IPS-18c (cell line): ENCODE measurements around the gene MYO18A.
A peak's percentile ranks its signal among the peaks of the same experiment; 100 is the strongest.
"Not testable (repeated sequence)": the region's sequence is repeated elsewhere in the genome, so short reads cannot be mapped to it uniquely, and the experiment has no call there.

Experiments
- H3K4me3 ChIP-seq: 2 replicates; pipeline ENCODE4 v1.7.0; 2013; ENCODE audit warnings: low read depth, mild to moderate bottlenecking, low read length, moderate library complexity; ENCODE audit not compliant: insufficient read depth
- H3K9me3 ChIP-seq: one replicate; pipeline ENCODE4 v1.6.1; 2013; ENCODE audit warnings: mild to moderate bottlenecking, low read length, moderate library complexity; ENCODE audit not compliant: control insufficient read depth, insufficient read depth

MYO18A gene

DNA sequence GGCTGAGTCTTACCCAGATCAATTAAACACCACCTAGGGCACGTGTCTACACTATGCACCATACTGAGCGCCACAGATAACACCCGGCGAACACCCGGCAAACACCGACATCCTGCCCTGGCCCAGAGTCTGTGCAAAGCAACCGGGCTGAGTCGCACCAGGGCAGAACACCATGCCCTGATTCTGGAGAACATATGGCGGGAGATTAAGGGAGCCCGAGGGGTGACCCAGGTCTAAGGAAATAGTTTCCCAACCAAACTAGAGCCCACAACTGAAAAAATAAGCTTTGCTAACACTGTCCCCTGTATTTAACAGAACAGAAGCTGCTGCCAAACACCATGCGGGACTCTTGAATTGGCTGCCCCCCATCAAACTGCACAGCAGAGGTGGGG, 22.1 kb downstream of the MYO18A start:
- H3K4me3 ChIP-seq = no peak overlapping the region

DNA sequence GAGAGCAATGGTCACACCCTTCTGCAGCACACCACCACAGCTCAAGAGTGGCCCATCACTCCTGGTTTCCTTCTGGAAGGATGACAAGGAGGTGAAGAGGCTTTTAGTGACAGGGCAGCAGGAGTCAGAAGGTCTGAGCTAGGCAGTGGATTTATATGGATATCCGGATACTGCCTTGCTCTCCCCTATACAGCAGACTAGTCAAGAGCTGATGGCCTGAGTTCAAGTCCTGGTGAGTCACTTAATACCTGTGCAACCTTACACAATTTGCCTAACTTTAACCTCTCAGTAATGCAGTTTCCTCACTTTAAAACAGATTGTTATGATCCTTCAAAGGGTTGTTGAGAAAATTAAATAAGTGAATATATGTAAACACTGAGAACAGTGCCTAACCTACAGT, 22.9 kb downstream of the MYO18A start:
- Histone ChIP-seq H3K9me3 (no peaks in the 10 kb centered on the region), H3K4me3 (no peak overlapping the region)

More for the DNA sequence above, 22.1 kb downstream of the MYO18A start:
- no peaks in the 10 kb centered on the region for H3K9me3 ChIP-seq

DNA sequence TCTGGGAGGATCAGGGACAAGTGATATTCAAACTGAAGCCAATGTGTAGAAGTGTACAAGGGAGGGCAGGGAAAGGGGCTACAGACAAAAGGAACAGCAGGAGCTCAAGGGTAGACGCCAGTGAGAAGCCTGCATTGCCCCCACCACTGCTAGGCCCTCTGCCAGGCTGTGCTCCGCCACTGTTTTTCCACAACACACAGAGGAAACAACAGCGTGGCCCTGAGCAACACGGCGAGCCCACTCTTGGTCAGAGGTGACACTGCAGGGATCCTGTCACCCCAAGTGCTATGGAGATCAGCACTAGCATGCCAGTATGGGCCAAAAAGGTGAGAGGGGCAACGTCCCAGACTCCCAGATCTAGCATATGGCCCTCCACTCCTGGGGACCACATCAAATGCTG, 23.4 kb downstream of the MYO18A start:
- no peaks in the 10 kb centered on the region for H3K9me3 ChIP-seq

DNA sequence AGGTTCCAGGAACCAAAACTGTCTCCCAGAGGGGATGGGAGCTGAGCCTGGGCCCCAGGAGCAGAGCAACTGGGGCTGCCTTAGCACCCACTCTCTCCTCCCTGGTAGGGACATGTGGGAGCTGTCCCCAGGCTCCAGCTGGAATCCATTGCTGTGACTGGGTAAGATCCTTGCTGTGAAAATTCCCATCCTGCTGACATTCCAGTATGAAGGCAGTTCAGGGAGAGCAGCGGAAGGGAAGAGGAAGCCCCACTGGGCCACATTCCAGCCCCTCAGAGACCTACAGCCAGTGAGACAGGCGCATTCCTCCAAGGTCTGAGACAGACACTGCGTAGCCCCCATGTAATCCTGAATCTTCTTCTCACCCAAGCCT, 24.2 kb downstream of the MYO18A start:
- Histone ChIP-seq H3K4me3 (no peak overlapping the region), H3K9me3 (no peaks in the 10 kb centered on the region)

More for the DNA sequence above, 23.4 kb downstream of the MYO18A start:
- no peak overlapping the region for H3K4me3 ChIP-seq

DNA sequence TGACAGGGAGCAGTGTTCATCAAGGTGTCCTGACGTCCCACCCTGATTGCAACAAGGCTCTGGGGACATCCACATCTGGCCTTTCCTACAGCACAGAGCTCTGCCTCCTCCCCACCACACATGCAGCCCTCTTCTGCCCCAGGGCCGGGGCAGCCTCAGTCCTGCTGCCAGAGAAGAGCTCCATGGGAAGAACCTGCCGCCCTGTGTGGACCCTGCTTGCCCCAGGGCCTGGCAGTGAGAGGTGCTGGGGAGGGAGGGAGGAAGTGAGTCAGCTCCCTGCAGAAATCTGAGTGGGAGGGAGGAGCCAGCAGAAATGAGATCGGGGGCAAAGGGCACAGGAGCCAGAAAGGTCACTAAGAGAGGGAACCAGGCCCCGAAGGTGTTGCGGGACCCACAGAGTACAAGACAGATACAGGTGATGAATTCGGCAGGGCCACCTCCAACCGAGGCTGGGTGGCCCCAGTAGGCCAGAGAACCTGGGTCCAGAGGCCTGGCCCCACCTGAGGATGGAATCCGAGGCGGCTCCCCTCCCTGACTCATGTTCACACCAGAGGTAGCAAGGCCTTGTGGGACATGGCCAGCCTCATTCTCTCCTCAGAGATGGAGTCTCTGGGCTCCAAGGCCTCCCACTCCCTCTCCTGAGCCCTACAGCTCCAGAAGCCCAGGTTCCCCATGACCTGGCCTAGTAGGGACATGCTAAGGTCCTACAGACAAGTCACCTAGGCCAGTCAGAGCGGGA, 24.8 kb downstream of the MYO18A start:
- H3K4me3 ChIP-seq = no peak overlapping the region
- H3K9me3 ChIP-seq = no peaks in the 10 kb centered on the region

DNA sequence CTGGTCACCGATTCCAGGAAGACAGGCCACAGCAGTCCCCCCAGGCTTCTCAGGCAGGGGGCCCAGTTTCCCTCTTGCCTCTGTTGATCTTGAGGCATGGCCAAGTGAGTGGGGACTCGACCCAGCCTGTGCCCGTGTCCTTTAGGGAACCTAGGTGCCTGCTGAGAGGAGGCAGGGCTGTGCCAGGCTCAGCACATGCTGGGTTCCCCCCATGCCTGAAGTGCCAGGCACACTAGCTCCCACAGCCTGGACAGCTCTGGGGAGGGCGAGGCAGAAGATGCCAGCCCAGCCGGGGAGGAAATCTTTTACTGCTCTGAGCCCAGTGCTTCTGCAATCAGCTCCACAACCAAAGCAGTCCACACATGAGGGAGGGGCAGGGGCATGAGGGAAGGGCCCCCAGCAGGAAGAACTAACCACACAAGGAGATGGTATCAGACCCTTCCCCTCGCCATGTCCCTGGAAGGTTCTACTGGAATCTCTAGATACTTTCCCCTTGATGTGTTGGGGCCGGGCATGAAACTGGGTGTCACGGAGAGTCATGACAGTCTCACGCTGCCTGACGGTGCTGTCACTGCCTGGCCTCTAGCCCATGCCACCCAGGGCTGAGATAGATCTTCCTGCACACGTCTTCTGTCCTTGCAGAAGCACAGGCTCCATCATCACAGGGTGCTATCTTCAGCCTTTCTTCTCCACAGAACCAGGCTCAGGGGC, 25.5 kb downstream of the MYO18A start:
- no peaks in the 10 kb centered on the region for H3K9me3 ChIP-seq
- H3K4me3 ChIP-seq = no peak overlapping the region

DNA sequence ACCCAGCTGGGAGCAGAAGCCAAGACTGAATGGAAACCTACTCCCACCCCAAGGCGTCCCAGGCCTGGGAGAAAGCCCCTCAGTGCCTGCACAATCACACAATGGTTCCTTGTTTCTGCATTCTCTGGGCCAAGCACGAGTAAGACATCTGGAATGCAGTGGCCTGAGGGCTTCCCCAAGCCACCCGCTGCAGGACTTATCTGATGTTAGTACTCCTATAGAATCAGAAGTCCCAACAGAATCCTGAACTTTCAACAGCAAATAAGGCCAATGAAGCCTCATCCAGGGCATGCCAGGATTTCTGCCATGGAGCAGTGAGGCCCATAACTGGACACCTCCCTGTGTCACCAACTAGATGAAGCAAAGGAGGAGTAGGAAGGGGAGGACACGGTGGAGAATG, 28.6 kb downstream of the MYO18A start:
- H3K4me3 ChIP-seq = no peak overlapping the region
- H3K9me3 ChIP-seq = no peaks in the 10 kb centered on the region

DNA sequence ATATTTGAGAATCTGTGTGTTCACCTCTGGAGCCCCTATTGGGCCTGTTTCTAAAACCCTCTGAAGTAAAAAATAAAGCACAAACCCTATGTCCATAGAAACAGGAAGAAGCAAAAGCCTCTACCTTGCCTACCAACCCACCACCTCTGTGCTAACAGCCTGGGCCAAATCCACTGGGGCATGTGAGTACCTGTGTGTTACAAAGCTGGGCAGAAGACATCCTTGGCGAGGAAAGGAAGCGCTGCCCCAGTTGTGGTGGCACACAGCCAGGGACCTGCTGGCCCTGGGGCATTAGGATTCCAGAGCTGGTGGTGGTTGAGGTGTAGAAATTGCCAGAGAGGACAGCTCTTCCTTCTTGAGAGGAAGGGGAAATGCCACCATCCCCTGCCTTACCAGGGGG, 30.0 kb downstream of the MYO18A start:
- no peaks in the 10 kb centered on the region for H3K9me3 ChIP-seq

DNA sequence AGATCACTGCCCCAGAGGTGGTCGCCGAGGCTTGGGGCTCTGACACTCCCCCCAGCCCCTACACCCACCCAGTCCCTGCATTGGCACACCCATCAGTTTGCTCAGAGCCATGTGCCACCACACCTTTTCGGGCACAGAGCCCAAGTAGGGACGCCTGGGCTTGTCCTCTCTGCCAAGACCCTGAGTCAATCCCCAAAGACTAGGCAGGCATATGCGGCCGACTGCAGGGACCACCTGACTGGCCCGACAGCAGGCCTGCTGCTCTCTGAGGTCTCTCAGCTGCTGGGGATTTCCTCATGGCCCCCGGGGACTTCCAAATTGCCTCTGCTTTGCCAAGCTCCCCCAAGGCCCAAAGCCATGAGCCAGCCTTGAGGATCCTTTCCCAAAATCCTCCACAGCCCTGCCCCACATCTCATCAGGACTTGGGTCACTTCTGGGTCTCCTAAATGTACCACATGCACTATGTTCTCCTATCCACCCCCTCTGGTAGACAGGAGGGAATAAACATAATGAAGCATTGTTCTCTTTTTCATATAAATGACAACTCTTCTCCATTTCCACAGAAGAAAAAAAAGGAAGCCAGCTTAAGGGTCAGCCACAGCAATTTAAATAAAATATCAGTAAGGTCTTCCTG, 30.6 kb downstream of the MYO18A start:
- H3K9me3 ChIP-seq = no peaks in the 10 kb centered on the region
- H3K4me3 ChIP-seq = peak overlapping the region; percentile 46

More for the DNA sequence above, 30.0 kb downstream of the MYO18A start:
- H3K4me3 ChIP-seq = no peak overlapping the region

DNA sequence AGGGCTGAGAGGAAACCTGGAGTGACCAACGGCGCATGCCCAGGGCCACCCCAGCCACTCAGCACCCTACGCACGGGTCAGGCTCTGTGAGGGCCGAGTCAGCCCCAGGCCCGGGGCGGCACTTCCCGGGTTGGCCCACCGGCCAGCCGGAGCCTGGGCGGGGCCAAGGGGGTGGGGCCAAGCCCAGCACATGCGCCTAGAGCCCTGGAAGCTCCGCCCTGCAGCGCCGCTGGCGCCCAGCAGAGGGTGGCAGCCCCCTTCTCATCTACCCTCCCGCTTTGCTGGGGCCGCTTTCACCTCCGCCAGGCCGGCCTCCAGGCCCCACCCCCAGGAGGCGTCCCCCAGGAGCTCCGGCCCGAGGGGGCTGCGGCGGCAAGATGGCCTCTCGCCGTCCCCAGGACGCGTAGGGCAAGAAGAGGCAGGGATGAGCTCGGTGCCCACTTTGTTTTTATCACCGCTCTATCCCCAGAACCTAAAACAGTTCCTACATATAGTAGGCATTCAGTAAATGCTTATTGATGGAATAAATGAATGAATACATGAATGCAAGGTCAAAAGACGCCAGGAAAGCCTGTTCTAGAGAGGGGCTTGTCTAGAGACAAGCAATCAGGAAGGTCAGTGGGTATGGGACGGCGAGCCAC, 31.3 kb downstream of the MYO18A start:
- H3K4me3 ChIP-seq = peak overlapping the region; percentile 46
- H3K9me3 ChIP-seq = no peaks in the 10 kb centered on the region

DNA sequence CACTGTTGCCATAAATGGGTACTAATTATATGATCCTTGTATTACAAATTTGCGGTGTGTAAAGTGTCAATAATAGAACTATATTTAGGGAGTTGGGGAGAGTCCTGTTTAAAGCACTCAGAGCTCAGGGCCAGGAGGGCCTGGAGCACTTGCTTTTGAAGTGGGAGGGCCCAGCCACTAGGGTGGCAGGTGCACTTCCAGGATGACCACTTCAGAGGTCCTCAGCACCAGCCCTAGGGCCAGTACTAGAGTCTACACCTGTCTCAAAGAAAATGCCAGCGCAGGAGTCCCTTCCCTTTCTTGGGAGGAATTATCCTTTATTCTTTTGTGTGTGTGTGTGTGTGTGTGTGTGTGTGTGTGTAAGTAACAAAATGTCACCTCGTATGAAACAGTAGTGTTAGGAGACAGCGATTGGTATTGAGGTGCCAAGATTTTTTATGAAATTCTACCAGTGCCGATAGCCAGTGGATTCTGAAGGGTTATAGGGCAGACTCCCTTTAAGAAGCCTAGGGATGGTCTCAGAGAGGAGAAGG, 31.9 kb downstream of the MYO18A start:
- Histone ChIP-seq H3K9me3 (no peaks in the 10 kb centered on the region), H3K4me3 (no peak overlapping the region)

DNA sequence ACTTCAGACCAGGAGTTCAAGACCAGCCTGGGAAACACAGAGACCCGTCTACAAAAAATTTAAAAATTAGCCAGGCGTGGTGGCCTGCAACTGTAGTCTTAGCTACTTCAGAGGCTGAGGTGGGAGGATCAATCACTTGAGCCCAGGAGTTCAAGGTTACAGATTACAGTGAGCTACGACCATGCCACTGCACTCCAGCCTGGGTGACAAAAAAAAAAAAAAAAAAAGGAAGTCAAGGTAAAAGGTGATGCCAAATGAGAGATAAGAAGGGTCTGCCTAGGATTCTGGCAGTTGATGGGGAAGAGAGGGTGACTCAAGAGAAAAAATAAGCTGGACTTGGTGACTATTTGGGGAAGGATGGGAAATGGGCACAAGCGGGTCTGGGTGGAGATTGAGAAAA, 32.5 kb downstream of the MYO18A start:
- H3K9me3 ChIP-seq = no peaks in the 10 kb centered on the region
- H3K4me3 ChIP-seq = no peak overlapping the region

DNA sequence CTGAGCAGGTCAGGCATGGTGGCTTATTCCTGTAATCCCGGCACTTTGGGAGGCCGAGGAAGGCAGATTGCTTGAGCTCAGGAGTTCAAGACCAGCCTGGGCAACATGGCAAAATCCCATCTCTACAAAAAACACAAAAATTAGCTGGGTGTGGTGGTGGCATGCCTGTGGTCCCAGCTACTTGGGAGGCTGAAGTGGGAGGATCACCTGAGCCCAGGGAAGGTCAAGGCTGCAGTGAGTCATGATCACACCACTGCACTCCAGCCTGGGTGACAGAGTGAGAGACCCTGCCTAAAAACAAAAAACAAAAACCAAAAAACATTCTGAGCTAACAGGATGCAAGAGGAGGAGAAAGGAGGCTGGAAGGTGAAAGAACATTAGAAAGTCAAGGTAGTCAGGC, 33.0 kb downstream of the MYO18A start:
- not testable (repeated sequence) for H3K4me3 ChIP-seq, H3K9me3 ChIP-seq

DNA sequence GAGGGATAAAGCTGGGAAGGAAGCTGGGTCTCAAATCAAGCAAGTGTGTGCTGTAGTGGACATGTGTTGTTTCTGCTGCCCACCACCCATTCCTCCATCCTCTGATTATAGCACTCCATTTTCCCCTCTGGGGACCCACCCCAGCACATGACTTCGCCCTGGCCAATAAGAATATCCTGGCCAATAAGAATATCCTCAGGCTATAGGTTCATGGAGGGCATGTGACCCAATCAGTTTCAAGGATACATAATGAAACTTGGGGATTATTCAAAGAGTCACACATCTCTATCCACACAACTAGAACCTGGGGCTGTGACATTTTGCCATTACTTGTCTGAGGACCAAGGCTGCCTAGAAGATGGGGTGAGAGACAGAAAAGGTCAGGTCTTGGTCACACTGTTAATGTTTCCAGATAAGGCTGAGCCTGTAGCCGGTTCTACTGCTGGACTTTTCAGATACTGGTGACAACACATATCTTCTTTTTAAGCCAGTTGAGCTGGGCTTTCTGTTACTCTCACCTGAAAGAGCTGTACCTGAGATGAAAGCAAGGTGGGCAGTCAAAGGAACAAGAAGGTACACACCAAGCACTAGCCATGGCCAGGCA, 33.7 kb downstream of the MYO18A start:
- Histone ChIP-seq H3K4me3 (no peak overlapping the region), H3K9me3 (no peaks in the 10 kb centered on the region)

DNA sequence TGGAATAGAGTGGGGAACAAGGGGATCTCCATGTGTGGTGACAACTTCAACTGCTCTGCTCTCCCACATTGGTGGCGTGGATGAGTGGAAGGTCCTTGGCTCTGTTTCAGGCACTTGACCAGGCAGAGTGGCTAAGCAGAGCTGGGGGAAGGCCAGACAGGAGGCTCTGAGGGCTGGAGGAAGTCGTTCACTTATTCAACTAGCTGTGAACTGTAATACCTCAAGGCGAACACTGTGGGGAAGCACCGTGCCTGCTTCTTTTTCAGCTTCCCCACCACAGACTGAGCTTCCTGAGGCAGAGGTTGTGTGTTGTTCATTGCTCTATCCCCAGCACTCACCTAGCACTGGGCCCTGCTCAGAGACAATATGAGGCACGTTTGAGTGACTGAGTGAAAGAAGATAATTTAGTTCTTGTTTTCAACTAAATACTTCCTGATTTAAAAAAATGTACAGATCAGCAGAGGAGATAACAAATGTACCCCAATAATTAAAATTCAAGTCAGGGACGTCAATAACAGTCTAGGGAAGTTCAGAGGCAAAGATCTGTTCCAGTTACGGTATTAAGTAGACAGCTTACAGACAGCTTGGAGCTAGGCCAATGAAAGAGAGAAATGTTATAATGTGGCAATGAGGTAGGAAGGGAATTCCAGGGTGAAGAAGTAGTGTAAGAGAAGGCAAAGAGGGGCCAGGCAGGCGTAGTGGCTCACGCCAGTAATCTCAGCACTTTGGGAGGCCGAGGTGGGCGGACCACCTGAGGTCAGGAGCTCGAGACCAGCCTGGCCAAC, 34.7 kb downstream of the MYO18A start:
- no peaks in the 10 kb centered on the region for H3K9me3 ChIP-seq
- no peak overlapping the region for H3K4me3 ChIP-seq

DNA sequence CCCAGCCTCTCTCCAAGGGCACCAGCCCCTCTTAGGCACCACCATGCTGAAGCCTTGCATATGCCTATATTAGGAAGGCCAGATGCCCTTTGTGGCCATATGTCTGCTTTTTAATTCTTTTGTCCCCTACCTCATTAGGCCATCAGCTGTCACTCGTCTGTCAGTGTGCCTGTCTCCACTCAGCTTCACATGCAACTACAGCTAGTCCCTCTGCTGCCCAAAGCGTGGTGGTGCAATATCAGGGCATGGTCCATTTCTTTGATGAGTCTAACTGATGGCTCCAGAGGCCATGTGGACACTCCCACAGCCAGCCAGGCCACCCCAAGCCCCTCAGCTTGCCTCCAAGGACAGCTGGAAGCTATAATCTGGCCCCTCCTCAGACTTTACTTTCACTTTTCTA, 36.3 kb downstream of the MYO18A start:
- H3K9me3 ChIP-seq = no peaks in the 10 kb centered on the region
- no peak overlapping the region for H3K4me3 ChIP-seq

DNA sequence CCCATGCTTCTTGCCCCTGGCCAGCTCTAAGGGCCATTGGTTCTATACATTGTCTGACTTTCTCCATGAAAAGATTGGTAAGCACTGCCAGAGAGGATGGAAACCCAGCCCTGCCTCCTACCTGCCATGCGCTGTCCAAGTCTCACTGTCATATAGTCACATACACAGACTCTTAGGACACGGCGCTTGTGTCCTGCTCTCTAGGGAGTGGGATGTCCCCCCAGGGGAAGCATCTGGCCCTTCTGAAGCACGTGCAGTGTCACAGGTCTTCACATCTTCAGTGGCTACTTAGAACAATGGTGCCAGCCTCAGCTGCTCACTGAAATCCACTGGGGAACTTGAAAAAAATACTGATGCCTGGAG, 38.7 kb downstream of the MYO18A start:
- Histone ChIP-seq H3K9me3 (no peaks in the 10 kb centered on the region), H3K4me3 (no peak overlapping the region)
